K562 (cell line): ENCODE results near the gene GTF2I. TPM values are rescaled to one million over a fixed set of nuclear protein-coding genes. Genes with fewer than 3 reads are reported as not detected.
"Not testable (repeated sequence)": the region's sequence is repeated elsewhere in the genome, so short reads cannot be mapped to it uniquely, and the experiment has no call there.

Experiments used
- ATAC-seq: fragments of 200-7000 bp; cut with Tn5 transposase; 3 replicates; pipeline ENCODE4 v1.9.1; 2020; ENCODE audit warnings: moderate library complexity
- BruUV-seq: library from RNA; stranded (reverse); fragments of 400-500 nt; replicated peaks from 2 replicates; lab custom pipeline; 2021; lab: Mats Ljungman, UMichigan
- CTCF ChIA-PET: fragments of 300-600 bp; formaldehyde crosslinking; extraction: SDS; loops from one replicate; lab custom pipeline; 2021; ENCODE audit warnings: low intra/inter-chr PET ratio; lab: Yijun Ruan, JAX
- POLR2A ChIA-PET: fragments of 300-600, 350-650 bp; sonication (Branson Sonifier 250); formaldehyde crosslinking; extraction: SDS; loops from one replicate; lab custom pipeline; 2021; ENCODE audit warnings: antibody characterized with exemption, inconsistent platforms; lab: Yijun Ruan, JAX
- DNase-seq, 4 experiments: peaks; one replicate each; pipeline versions ENCODE4 v3.0.0 to v3.0.0-alpha.2; 2011 to 2018; ENCODE audit warnings: low spot score in 3 of 4, mixed read lengths in 3 of 4; ENCODE audit errors: extremely low read depth in 1 of 4
- FAIRE-seq: peaks from 2 replicates; lab custom pipeline; 2011; peaks lifted over from hg19 to GRCh38; lab: Jason Lieb, UNC
- H2AFZ ChIP-seq: 2 replicates; pipeline ENCODE4 v1.6.0; 2011; ENCODE audit warnings: low read depth, low read length, control low read depth, inconsistent platforms
- H3K27ac ChIP-seq: fragments of 200-600 bp; 3 replicates; pipeline ENCODE4 v1.8.0; 2011; ENCODE audit warnings: low read depth, mild to moderate bottlenecking, control low read depth, inconsistent platforms, low read length, moderate library complexity, mixed read lengths; ENCODE audit errors: extremely low read depth
- H3K27me3 ChIP-seq, 2 experiments: fragments of 300-600 bp in 1 of 2; 2 replicates in 1 of 2; 3 replicates in 1 of 2; pipeline versions ENCODE4 v1.6.0 to v1.8.0; 2011; ENCODE audit warnings: inconsistent platforms in 2 of 2, low read length in 2 of 2, mild to moderate bottlenecking in 1 of 2, mixed read lengths in 1 of 2, moderate library complexity in 1 of 2; ENCODE audit not compliant: control insufficient read depth in 2 of 2, insufficient read depth in 2 of 2
- H3K36me3 ChIP-seq: fragments of 300-600 bp; 3 replicates; pipeline ENCODE4 v1.8.0; 2011; ENCODE audit warnings: mild to moderate bottlenecking, low read length, inconsistent platforms; ENCODE audit not compliant: control insufficient read depth, insufficient read depth
- H3K4me1 ChIP-seq, 2 experiments: fragments of 200-600 bp in 1 of 2; replicated peaks in 1 of 2; 2 replicates in 1 of 2; 3 replicates in 1 of 2; pipeline versions ENCODE4 v1.5.1 to v1.8.0; 2011; ENCODE audit warnings: inconsistent platforms in 2 of 2, low read length in 2 of 2, mild to moderate bottlenecking in 1 of 2, mixed read lengths in 1 of 2, moderate library complexity in 1 of 2; ENCODE audit not compliant: control insufficient read depth in 2 of 2, insufficient read depth in 2 of 2
- H3K4me2 ChIP-seq: 2 replicates; pipeline ENCODE4 v1.6.1; 2011; ENCODE audit warnings: low read length, control low read depth, inconsistent platforms, mixed read lengths; ENCODE audit not compliant: insufficient read depth
- H3K4me3 ChIP-seq: fragments of 200-600 bp; sonication (generic), shearing (Covaris generic); 2 replicates; pipeline ENCODE4 v1.5.1; 2016; ENCODE audit warnings: control low read depth, inconsistent platforms
- H3K79me2 ChIP-seq: fragments of 200-600 bp; 3 replicates; pipeline ENCODE4 v1.8.0; 2011; ENCODE audit warnings: low read length, inconsistent platforms; ENCODE audit not compliant: control insufficient read depth, insufficient read depth
- H3K9ac ChIP-seq, 2 experiments: 2 replicates each; pipeline versions ENCODE4 v1.6.0 to v1.6.1; 2011; ENCODE audit warnings: low read depth in 2 of 2, low read length in 2 of 2, control low read depth in 1 of 2, inconsistent platforms in 1 of 2, mild to moderate bottlenecking in 1 of 2, mixed read lengths in 1 of 2; ENCODE audit not compliant: insufficient read depth in 1 of 2
- H3K9me1 ChIP-seq: one replicate; pipeline ENCODE4 v1.6.0; 2011; ENCODE audit warnings: inconsistent platforms, mild to moderate bottlenecking, low read length, moderate library complexity; ENCODE audit not compliant: control insufficient read depth, insufficient read depth
- H3K9me3 ChIP-seq: replicated peaks from 2 replicates; pipeline ENCODE4 v1.5.1; 2011; ENCODE audit warnings: low read depth, low read length, inconsistent platforms; ENCODE audit not compliant: control insufficient read depth, insufficient read depth
- H4K20me1 ChIP-seq: replicated peaks from 2 replicates; pipeline ENCODE4 v1.6.1; 2011; ENCODE audit warnings: low read length, inconsistent platforms, mixed read lengths; ENCODE audit not compliant: control insufficient read depth, insufficient read depth
- BRD9 ChIP-seq: fragments of 450-650 bp; IDR thresholded peaks from 2 replicates; pipeline ENCODE4 v1.6.1; 2018; ENCODE audit warnings: low read depth; ENCODE audit not compliant: partially characterized antibody
- CREM ChIP-seq: IDR thresholded peaks from 2 replicates; pipeline ENCODE4 v1.6.1; 2014; ENCODE audit warnings: antibody characterized with exemption, low read depth
- CXXC5 ChIP-seq: fragments of 250-450 bp; sonication (Bioruptor Pico); IDR thresholded peaks from 2 replicates; pipeline ENCODE4 v1.8.0; 2022; ENCODE audit warnings: inconsistent platforms, mild to moderate bottlenecking, moderate library complexity
- GABPB1 ChIP-seq: sonication (generic); formaldehyde crosslinking; IDR thresholded peaks from 2 replicates; pipeline ENCODE4 v1.8.0; 2022; ENCODE audit warnings: mild to moderate bottlenecking, missing genetic modification reagents
- KAT7 ChIP-seq: sonication (generic); formaldehyde crosslinking; IDR thresholded peaks from 2 replicates; pipeline ENCODE4 v1.8.0; 2022; ENCODE audit warnings: missing genetic modification reagents, mild to moderate bottlenecking, borderline replicate concordance
- RBM25 ChIP-seq: fragments of 200-400 bp; formaldehyde crosslinking; IDR thresholded peaks from 2 replicates; pipeline ENCODE4 v1.6.1; 2018; ENCODE audit warnings: low read length, low read depth, moderate library complexity; ENCODE audit not compliant: severe bottlenecking
- TOE1 ChIP-seq, 2 experiments: fragments of 450-650 bp in 1 of 2; sonication (generic) in 1 of 2; formaldehyde crosslinking in 1 of 2; IDR thresholded peaks; 2 replicates each; pipeline versions ENCODE4 v1.7.1 to v1.8.0; 2016 to 2022; ENCODE audit warnings: borderline replicate concordance in 2 of 2, mild to moderate bottlenecking in 2 of 2, antibody characterized with exemption in 1 of 2, inconsistent platforms in 1 of 2, low read depth in 1 of 2, missing genetic modification reagents in 1 of 2, moderate library complexity in 1 of 2
- ZNF134 ChIP-seq: fragments of 250-450 bp; sonication (Bioruptor Pico); conservative IDR thresholded peaks from 2 replicates; pipeline ENCODE4 v1.4.0; 2020
- ZNF24 ChIP-seq: fragments of 450-650 bp; IDR thresholded peaks from 2 replicates; pipeline ENCODE4 v1.6.1; 2016
- WGBS: fragments of 100-300 bp; shearing (Covaris generic); methylation state at CpG from one replicate; pipeline ENCODE4 v1.1.6; 2016; ENCODE audit warnings: low coverage, mixed read lengths; ENCODE audit not compliant: insufficient coverage; ENCODE audit errors: missing lambda C conversion rate; 5-methylcytosine and 5-hydroxymethylcytosine counted together
- in situ Hi-C: fragments of 300-500 bp; cut with MboI; formaldehyde crosslinking; loops from 4 replicates; pipeline ENCODE4 v1.15.0; 2018; ENCODE audit warnings: inconsistent platforms, mixed read lengths
- intact Hi-C: fragments of 100-400 bp; cut with micrococcal nuclease; formaldehyde crosslinking; loops from 2 replicates; pipeline ENCODE4 v1.14.2; 2022
- polyA plus RNA-seq, 8 experiments: library from polyadenylated mRNA; depleted of rRNA in 4 of 8; stranded (reverse) in 5 of 8; unstranded in 3 of 8; fragments of >200 nt; fragmentation: Nextera tagmentation in 2 of 8; fragmentation: Illumina TruSeq in 1 of 8; extraction: Ambion mirVana in 2 of 8; extraction: Trizol in 1 of 8; gene quantifications; 2 replicates each; pipeline versions ENCODE4 v1.2.1 to v1.2.3, GENCODE V29; 2011 to 2014; ENCODE audit warnings: inconsistent platforms in 1 of 8, missing spikeins in 1 of 8
- total RNA-seq, 7 experiments: library from RNA; depleted of rRNA in 6 of 7; stranded (reverse); fragments of >200 nt in 6 of 7; fragmentation: Illumina TruSeq in 2 of 7; extraction: Trizol in 2 of 7; gene quantifications; 2 replicates each; pipeline versions ENCODE4 v1.2.1 to v1.2.3, GENCODE V29; 2011 to 2021; ENCODE audit warnings: low replicate concordance in 1 of 7
- TF ChIP-seq, protein P1 (sequence below): fragments of 200-800 bp; sonication (Bioruptor generic); IDR thresholded peaks from 2 replicates; pipeline ENCODE4 v1.6.1; 2017; ENCODE audit warnings: missing genetic modification characterization, missing compliant biosample characterization

The GTF2I gene
- total and polyA plus RNA-seq, 9 of the 15 experiments (the other 6 are each of a cell fraction or from before 2014, with no cell fraction given) = 8.4 to 161 (median 90.0) TPM

DNA sequence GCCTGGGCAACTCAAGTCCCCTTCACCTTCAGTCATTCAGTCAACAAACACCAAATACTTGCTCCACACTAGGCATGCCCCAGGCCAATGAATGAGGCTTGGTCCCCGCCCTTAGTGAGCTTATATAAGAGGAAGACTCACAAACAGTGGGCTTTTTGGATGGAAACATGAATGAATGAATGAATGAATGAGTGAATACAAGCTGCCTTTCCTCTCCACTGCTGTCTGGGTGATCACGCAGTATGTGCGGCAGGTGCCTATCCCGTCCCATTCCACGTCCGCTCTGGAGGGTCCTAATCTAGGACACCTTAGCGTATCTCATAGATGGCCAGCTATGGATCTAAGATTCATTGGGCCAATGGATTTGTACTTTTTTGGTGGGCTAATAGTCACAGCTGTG, 19.8 kb upstream of the GTF2I start:
- Histone ChIP-seq H3K27me3 (no peaks in the 10 kb centered on the region), H3K4me2 (no peak overlapping the region), H3K4me3 (no peak overlapping the region), H3K4me1 (peaks cover 6 to 21% of the 10 kb centered on the region in 2 experiments; a peak in 4 of 5 replicates), H3K27ac (no peak overlapping the region), H2AFZ (no peak overlapping the region), H3K9me3 (no peaks in the 10 kb centered on the region; the same call in 1 of the 2 replicates), H3K36me3 (no peaks in the 10 kb centered on the region), H3K79me2 (no peaks in the 10 kb centered on the region)
- no peak for DNase-seq
- 83% methylated on average over 7 of the region's 7 CpGs for WGBS
- intact Hi-C loops = no loop called here
- in situ Hi-C loops = no loop called here
- POLR2A ChIA-PET = interaction anchor here (1.9 kb wide), 1 partner anchor 17 kb away, joined by 5 read pairs; no protein-coding TSS in a partner anchor
- no peak for FAIRE-seq
- TF ChIP-seq ZNF134 (CRISPR knock-in tag) (no peak), GABPB1 (no peak), ZNF24 (peak; percentile 91), TOE1 (IDR thresholded peaks at IDR 0.05; ENCODE audit: borderline replicate concordance) (no peak), TOE1 (CRISPR knock-in tag; IDR thresholded peaks at IDR 0.05; ENCODE audit: borderline replicate concordance, low read depth) (no peak), BRD9 (no peak)
- TF ChIP-seq, all 486 proteins: peak for 1
- H4K20me1 ChIP-seq = no peaks in the 10 kb centered on the region
- ATAC-seq = no peak
- no peaks in the 10 kb centered on the region for H3K9me1 ChIP-seq
- H3K9ac ChIP-seq = no peak overlapping the region
- CTCF ChIA-PET = no interaction called here
- BruUV-seq = no TSS peak

DNA sequence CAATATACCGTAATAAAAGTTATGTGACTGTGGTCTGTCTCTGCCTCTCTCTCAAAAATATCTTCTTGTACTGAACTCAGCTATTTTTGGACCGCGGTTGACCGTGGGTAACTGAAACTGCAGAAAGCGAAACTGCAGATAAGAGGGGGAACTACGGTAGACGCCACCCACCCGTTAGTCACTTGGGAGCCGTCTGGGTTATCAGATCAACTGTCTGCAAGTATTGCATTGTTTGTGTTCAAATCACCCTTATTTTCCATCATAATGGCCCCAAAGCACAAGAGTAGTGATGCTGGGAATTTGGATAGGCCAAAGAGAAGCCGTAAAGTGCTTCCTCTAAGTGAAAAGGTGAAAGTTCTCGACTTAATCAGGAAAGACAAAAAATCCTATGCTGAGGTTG, 7.5 kb upstream of the GTF2I start:
- peak; percentile 83 for ATAC-seq
- H3K27ac ChIP-seq = peak overlapping the region; percentile 75
- H3K4me1 ChIP-seq = peaks cover 14 to 22% of the 10 kb centered on the region in 2 experiments
- intact Hi-C loops = loop anchor here (10.0 kb wide), 1 partner anchor 195 kb away; the partner anchor contains the start of gene GTF2IRD1
- peak overlapping the region; percentile 88 for H3K4me2 ChIP-seq
- in situ Hi-C loops, H3K27me3 ChIP-seq, CTCF ChIA-PET, H3K9me3 ChIP-seq, H4K20me1 ChIP-seq, BruUV-seq, H3K79me2 ChIP-seq, H3K9me1 ChIP-seq, H3K36me3 ChIP-seq: not testable (repeated sequence)
- POLR2A ChIA-PET = interaction anchor here (0.8 to 1.4 kb wide), 3 partner anchors 9 to 13 kb away, joined by 3 to 4 read pairs (median 3); no protein-coding TSS in a partner anchor
- peak; percentile 71 for FAIRE-seq
- H3K9ac ChIP-seq = 0 out of 4 replicates have a peak overlapping the region, but pooled peaks have one; percentile 11 to 35
- H3K4me3 ChIP-seq = peak overlapping the region; percentile 34; the same call in 1 of the 2 replicates
- DNase-seq = peak; percentile 60 to 88 (median 74)
- H2AFZ ChIP-seq = peak overlapping the region; percentile 94
- 0% methylated on average over 9 of the region's 11 CpGs for WGBS
- TF ChIP-seq, protein P1, sequence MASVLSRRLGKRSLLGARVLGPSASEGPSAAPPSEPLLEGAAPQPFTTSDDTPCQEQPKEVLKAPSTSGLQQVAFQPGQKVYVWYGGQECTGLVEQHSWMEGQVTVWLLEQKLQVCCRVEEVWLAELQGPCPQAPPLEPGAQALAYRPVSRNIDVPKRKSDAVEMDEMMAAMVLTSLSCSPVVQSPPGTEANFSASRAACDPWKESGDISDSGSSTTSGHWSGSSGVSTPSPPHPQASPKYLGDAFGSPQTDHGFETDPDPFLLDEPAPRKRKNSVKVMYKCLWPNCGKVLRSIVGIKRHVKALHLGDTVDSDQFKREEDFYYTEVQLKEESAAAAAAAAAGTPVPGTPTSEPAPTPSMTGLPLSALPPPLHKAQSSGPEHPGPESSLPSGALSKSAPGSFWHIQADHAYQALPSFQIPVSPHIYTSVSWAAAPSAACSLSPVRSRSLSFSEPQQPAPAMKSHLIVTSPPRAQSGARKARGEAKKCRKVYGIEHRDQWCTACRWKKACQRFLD (CRISPR knock-in tag) = 0 out of 2 replicates have a peak, but pooled peaks have one; percentile 53
- TF ChIP-seq CXXC5 (CRISPR knock-in tag) (peak; percentile 87), RBM25 (peak; percentile 54), CREM (peak; percentile 70), KAT7 (CRISPR knock-in tag) (peak; percentile 59; the same call in 1 of the 2 replicates)
